AG04449 (cell line): ENCODE results near the gene RFC3.

Source experiments
- CTCF ChIA-PET: fragments of 350-600 bp; formaldehyde crosslinking; extraction: SDS; loops from one replicate; lab custom pipeline; 2021; ENCODE audit warnings: antibody characterized with exemption; lab: Yijun Ruan, JAX
- POLR2A ChIA-PET: fragments of 400-600, 350-600 bp; formaldehyde crosslinking; extraction: SDS; loops from one replicate; lab custom pipeline; 2020; ENCODE audit warnings: antibody characterized with exemption, inconsistent platforms; lab: Yijun Ruan, JAX
- DNase-seq: peaks from one replicate; pipeline ENCODE4 v3.0.0-alpha.2; 2010; ENCODE audit warnings: low read depth, low spot score
- H3K4me3 ChIP-seq: 2 replicates; pipeline ENCODE4 v1.5.1; 2011; ENCODE audit warnings: low read depth, mild to moderate bottlenecking, control low read depth, low read length
- TF ChIP-seq, protein P1 (sequence below): IDR thresholded peaks from one replicate; pipeline ENCODE4 v1.5.1; 2011; ENCODE audit warnings: mild to moderate bottlenecking, moderate library complexity, low read length, control low read depth, inconsistent platforms; ENCODE audit not compliant: insufficient read depth; ENCODE audit errors: missing control alignments

The RFC3 gene

DNA sequence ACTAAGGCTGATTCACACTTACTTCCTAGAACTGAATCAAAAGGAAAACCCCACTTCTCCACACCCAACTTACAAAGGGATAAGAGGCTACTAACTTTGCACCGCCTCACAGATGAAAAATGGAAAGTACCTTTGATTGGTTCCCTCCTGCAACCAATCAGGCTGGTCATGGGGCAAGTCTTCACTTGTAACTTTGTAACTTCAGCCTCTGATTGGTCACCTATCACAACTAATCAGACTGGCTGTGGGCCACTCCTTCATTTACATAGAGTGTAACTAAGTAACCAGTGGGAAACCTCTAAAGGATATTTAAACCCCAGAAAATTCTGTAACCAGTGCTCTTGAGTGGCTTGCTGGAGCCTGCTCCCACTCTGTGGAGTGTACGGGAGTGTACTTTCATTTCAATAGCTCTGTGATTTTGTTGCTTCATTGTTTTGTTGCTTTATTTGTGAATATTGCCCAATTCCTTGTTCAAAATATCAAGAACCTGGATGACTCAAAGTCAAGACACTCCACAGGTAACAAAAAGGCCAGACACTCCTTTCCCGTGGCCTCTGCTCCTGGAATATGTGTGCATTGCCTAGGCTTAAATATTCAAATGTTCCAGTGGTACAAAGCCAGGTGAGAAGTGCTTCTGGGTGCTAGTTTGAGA, 50.5 kb downstream of the RFC3 start:
- no peak for DNase-seq
- no peak overlapping the region for H3K4me3 ChIP-seq
- TF ChIP-seq, protein P1, sequence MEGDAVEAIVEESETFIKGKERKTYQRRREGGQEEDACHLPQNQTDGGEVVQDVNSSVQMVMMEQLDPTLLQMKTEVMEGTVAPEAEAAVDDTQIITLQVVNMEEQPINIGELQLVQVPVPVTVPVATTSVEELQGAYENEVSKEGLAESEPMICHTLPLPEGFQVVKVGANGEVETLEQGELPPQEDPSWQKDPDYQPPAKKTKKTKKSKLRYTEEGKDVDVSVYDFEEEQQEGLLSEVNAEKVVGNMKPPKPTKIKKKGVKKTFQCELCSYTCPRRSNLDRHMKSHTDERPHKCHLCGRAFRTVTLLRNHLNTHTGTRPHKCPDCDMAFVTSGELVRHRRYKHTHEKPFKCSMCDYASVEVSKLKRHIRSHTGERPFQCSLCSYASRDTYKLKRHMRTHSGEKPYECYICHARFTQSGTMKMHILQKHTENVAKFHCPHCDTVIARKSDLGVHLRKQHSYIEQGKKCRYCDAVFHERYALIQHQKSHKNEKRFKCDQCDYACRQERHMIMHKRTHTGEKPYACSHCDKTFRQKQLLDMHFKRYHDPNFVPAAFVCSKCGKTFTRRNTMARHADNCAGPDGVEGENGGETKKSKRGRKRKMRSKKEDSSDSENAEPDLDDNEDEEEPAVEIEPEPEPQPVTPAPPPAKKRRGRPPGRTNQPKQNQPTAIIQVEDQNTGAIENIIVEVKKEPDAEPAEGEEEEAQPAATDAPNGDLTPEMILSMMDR = no peak
- CTCF ChIA-PET = interaction anchor here (1.0 kb wide), 1 partner anchor 9 kb away, joined by 3 read pairs; no protein-coding TSS in a partner anchor
- POLR2A ChIA-PET = no interaction called here

DNA sequence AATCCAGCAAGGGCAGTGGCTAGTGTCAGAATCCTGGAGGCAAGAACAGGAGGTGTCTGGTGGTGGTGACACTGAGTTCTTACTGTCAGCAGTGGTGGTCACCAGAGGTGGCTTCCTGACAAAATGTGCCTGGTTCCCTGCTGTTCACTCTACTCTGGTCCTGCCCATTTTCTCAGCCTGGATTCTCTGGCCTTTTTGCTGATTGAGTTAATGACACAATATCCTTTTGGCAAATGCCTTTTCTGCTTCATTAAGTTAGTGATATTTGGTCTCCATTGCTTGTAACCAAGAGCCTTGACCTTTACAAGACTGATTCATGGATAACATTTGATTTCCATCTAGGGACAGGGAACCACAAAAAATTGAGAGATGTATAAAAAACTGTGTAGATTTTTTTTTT, 51.1 kb downstream of the RFC3 start:
- TF ChIP-seq, protein P1 = no peak
- no peak for DNase-seq
- ChIA-PET POLR2A (no interaction called here), CTCF (interaction anchor here (1.0 kb wide), 1 partner anchor 8 kb away, joined by 3 read pairs; no protein-coding TSS in a partner anchor)
- no peak overlapping the region for H3K4me3 ChIP-seq

DNA sequence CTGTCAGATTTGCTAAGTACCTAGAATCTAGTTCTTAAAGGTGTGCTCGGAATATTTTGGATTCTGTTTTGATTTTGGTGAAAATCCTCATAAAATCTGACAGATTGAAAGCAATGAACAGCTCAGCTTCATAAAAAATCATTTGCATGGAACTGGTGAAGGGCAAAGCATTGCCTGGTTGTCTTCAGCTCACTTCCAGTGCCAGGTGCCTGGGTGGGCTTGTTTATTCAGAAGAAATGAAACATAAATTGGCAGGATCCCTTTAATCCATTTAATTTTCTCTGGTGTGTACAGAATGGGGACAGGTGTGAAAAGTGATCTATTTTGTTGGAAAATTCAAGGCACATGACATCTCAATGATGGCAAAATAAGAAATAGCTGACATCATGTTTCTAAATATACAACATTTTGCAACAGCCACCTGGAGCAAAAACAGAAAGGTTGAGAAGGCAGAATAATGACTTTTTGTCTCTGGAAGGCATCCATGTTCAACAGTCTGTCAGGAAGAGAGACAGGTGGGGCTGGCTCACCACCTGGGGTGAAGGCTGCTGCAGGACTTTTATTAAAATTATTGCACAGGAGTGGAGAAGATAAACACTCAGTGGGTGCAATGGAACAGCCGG, 52.2 kb downstream of the RFC3 start:
- no peak for DNase-seq
- CTCF ChIA-PET = no interaction called here
- TF ChIP-seq, protein P1 = no peak
- POLR2A ChIA-PET = no interaction called here
- no peak overlapping the region for H3K4me3 ChIP-seq

DNA sequence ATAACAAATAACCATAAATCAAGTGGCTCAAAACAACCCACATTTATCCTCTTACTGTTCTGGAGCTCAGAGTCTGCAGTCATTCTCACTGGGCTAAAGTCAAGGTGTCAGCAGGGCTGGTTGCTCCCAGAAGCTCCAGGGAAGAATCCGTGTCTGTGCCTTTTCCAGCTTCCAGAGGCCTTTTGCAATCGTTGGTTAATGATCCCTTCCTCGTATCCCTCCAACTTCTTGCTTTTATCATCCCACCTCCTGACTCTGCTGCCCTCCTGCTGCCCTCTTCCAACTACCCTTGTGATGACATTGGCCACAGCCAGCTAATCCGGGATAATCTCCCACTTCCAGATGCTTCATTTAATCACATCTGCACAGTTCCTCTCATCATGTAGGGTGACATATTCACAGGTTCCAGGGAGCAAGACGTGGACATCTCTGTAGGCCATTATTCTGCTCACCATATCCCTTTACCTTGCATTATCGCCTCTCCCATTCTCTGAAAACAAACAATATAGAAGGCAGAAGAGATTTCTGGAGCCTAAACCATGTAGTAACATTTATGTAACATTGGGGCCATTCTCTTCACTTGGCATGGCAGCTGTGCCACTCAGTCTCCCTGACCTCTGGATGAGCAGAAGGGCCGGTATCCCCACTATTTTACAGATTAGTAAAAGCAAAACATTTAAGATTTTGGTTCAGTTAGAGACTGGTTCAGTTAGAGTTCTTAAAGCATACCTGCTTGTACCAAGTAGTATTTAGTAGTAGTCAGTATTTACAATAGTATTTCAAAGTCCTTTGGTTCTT, 53.5 kb downstream of the RFC3 start:
- ChIA-PET CTCF (no interaction called here), POLR2A (no interaction called here)
- no peak for DNase-seq
- no peak overlapping the region for H3K4me3 ChIP-seq
- TF ChIP-seq, protein P1 = no peak

DNA sequence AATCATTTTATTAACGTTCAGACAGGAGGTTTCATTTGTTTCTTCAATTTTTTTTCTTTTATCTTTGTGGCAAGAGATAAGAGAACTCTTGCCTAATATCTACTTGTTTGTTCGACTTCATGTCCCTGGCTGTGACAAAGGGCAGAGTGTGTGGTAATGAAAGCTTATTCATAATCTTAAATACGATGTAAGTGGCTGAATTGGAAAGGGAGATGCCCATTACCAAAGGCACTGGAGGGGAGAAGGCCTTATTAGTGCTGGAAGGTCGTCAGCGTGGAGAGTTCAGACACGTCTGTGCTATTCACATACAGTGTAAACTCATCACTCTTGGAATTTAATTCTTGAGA, 54.0 kb downstream of the RFC3 start:
- H3K4me3 ChIP-seq = no peak overlapping the region
- TF ChIP-seq, protein P1 = no peak
- DNase-seq = no peak
- ChIA-PET POLR2A (no interaction called here), CTCF (no interaction called here)

DNA sequence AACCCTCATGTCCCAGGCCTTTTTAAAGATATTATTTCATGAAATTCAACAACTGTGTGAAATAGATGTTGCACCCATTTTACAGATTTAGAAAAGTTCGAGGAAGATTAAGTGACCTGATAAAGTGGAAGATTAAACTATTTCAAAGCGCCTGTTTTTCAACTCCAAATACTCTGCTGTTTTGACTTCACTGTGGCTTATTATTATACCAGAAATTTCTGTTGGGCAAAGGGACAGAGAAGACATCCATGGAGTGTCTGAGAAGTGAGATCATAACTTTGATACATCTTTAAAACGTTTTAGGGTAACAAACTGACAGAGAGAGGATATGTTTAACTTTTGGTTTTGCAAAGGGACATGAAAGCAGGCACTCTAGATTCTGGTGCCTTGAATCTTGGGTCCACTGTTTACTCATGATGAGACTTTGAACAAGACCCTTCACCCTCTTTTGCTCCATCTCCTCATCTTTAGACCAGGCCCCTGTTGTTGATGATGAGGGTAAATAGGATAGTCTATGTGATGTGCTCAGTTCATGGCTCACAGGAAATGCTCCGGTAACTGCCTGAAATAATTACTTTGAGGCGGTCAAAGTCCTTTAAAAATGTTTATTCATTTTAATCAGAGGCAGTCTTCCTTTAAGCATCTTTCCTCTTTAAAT, 55.4 kb downstream of the RFC3 start:
- DNase-seq = no peak
- no peak overlapping the region for H3K4me3 ChIP-seq
- TF ChIP-seq, protein P1 = no peak
- CTCF ChIA-PET = no interaction called here
- POLR2A ChIA-PET = no interaction called here
